ENCODE data around the gene FHOD3. TPM values are rescaled to one million over a fixed set of nuclear protein-coding genes. Genes with fewer than 3 reads are reported as not detected.

Gene FHOD3
- total and polyA plus RNA-seq, 2 of the 4 experiments (the other 2 are of a cell fraction), result 14.6 to 16.0 TPM

GRCh38 chr18:36322734-36323133 lies 25.2 kb downstream of the FHOD3 start:
- no peak overlapping the region for H3K9ac ChIP-seq (ENCODE audit: low read depth, low read length)
- no peak overlapping the region; the same call in 1 of the 2 replicates for H2AK5ac ChIP-seq (ENCODE audit: low read depth, low read length)
- no peak overlapping the region for H3K18ac ChIP-seq (ENCODE audit: low read depth, low read length)
- no peak overlapping the region for H2BK20ac ChIP-seq (ENCODE audit: low read depth, low read length)
- H4K20me1 ChIP-seq (ENCODE audit: insufficient read depth, low read length), result no peaks in the 10 kb centered on the region
- no peak overlapping the region for H3K4me3 ChIP-seq (ENCODE audit: insufficient read depth, low read depth, low read length)
- H4K5ac ChIP-seq (ENCODE audit: low read depth, low read length), result no peak overlapping the region
- dilution Hi-C loops (cut with HindIII; ENCODE audit: low sequenced_read_pairs, unreplicated experiment), result no loop called here
- no peak overlapping the region for H2AFZ ChIP-seq (replicated peaks; ENCODE audit: low read length, poor library complexity)
- no peak overlapping the region for H3K27ac ChIP-seq (ENCODE audit: insufficient read depth, low read length)
- no peak for TF ChIP-seq FOS (IDR thresholded peaks at IDR 0.05; ENCODE audit: low read depth, low read length)
- TF ChIP-seq USF2 (IDR thresholded peaks at IDR 0.05; ENCODE audit: low read depth, low read length), result no peak
- no peak for TF ChIP-seq ELK1 (IDR thresholded peaks at IDR 0.05; ENCODE audit: borderline replicate concordance, low read depth, low read length)
- no peak for TF ChIP-seq POLR2A (IDR thresholded peaks at IDR 0.05; ENCODE audit: low read depth, low read length)
- TF ChIP-seq NFE2L2 (IDR thresholded peaks at IDR 0.05; ENCODE audit: low read depth, low read length), result no peak
- no peak for TF ChIP-seq MXI1 (IDR thresholded peaks at IDR 0.05; ENCODE audit: borderline replicate concordance, low read depth, low read length)
- TF ChIP-seq CHD1 (IDR thresholded peaks at IDR 0.05; ENCODE audit: low read depth, low read length), result no peak
- no peak for TF ChIP-seq RCOR1 (IDR thresholded peaks at IDR 0.05; ENCODE audit: insufficient replicate concordance, low read length)
- TF ChIP-seq BHLHE40 (IDR thresholded peaks at IDR 0.05; ENCODE audit: low read depth, low read length), result no peak
- TF ChIP-seq RAD21 (IDR thresholded peaks at IDR 0.05; ENCODE audit: low read length), result no peak
- no peak for TF ChIP-seq CTCF (conservative IDR thresholded peaks at IDR 0.05; ENCODE audit: low read depth, low read length)
- no peak overlapping the region for H2BK5ac ChIP-seq (ENCODE audit: low read depth, low read length, poor library complexity, severe bottlenecking)
- no peak overlapping the region for H3K23ac ChIP-seq (ENCODE audit: low read depth, low read length)
- intact Hi-C loops (cut with micrococcal nuclease), result no loop called here
- H3K36me3 ChIP-seq (ENCODE audit: control insufficient read depth, insufficient read depth, low read length), result no peaks in the 10 kb centered on the region
- ChIA-PET CTCF (no interaction called here), POLR2A (ENCODE audit: unreplicated experiment) (no interaction called here)
- no peak overlapping the region for H2BK120ac ChIP-seq (ENCODE audit: low read depth, low read length)
- no TSS peak for BruUV-seq (replicated peaks)
- no peak overlapping the region for H3K4ac ChIP-seq (ENCODE audit: low read depth, low read length)
- H3K4me1 ChIP-seq (ENCODE audit: control insufficient read depth, insufficient read depth, low read length), result no peaks in the 10 kb centered on the region; the same call in 1 of the 2 replicates
- H3K56ac ChIP-seq (ENCODE audit: extremely low read depth, insufficient read depth, low read length), result no peak overlapping the region
- H3K9me3 ChIP-seq (ENCODE audit: control insufficient read depth, insufficient read depth, low read length), result no peaks in the 10 kb centered on the region
- H3K79me1 ChIP-seq (ENCODE audit: low read depth in 1 of 2, low read length in 2 of 2), result peaks cover 9 to 19% of the 10 kb centered on the region in 2 experiments; a peak in 2 of 4 replicates
- no peak overlapping the region; the same call in 1 of the 2 replicates for H4K91ac ChIP-seq (ENCODE audit: insufficient read depth, low read depth, low read length)
- DNase-seq (no peak), ATAC-seq (ENCODE audit: low read depth) (no peak)
- no peak overlapping the region for H2BK15ac ChIP-seq (ENCODE audit: low read depth, low read length)
- WGBS, 2 experiments (ENCODE audit: extremely low coverage in 2 of 2, insufficient read length in 1 of 2), result no CpG with 5 or more reads among the region's 4 CpGs
- no peak overlapping the region for H2AK9ac ChIP-seq (replicated peaks; ENCODE audit: low read depth, low read length, poor library complexity)
- in situ Hi-C loops (cut with MboI; ENCODE audit: low sequenced_read_pairs), result no loop called here
- H3K14ac ChIP-seq (replicated peaks; ENCODE audit: low read depth, low read length), result no peak overlapping the region
- H3K9me1 ChIP-seq (ENCODE audit: insufficient read depth, low read length), result peaks cover 8% of the 10 kb centered on the region
- H3K4me2 ChIP-seq (ENCODE audit: low read depth, low read length), result no peak overlapping the region
- H3K27me3 ChIP-seq (ENCODE audit: control insufficient read depth, insufficient read depth, low read length), result no peaks in the 10 kb centered on the region
- no peak overlapping the region for H4K8ac ChIP-seq (ENCODE audit: low read depth in 2 of 2, low read length in 2 of 2)

Measured in IMR-90 (cell line).